HepG2 (cell line): ENCODE results near the gene AGT. TPM values are rescaled to one million over a fixed set of nuclear protein-coding genes. Genes with fewer than 3 reads are reported as not detected.

Experiments used
- CAMTA2 ChIP-seq: sonication (generic); formaldehyde crosslinking; IDR thresholded peaks from 2 replicates; pipeline ENCODE4 v1.4.0; 2020; ENCODE audit warnings: mild to moderate bottlenecking, missing genetic modification reagents, borderline replicate concordance
- DZIP1 ChIP-seq: sonication (generic); formaldehyde crosslinking; IDR thresholded peaks from 2 replicates; pipeline ENCODE4 v1.5.0; 2020; ENCODE audit warnings: mild to moderate bottlenecking, missing genetic modification reagents
- ELK4 ChIP-seq: sonication (generic); formaldehyde crosslinking; IDR thresholded peaks from 2 replicates; pipeline ENCODE4 v1.9.0; 2021; ENCODE audit warnings: missing genetic modification reagents, borderline replicate concordance
- FOXO1 ChIP-seq: sonication (generic); formaldehyde crosslinking; IDR thresholded peaks from 2 replicates; pipeline ENCODE4 v1.4.0; 2020; ENCODE audit warnings: missing genetic modification reagents
- KDM1A ChIP-seq: IDR thresholded peaks from 2 replicates; pipeline ENCODE4 v1.6.1; 2016; ENCODE audit warnings: missing compliant biosample characterization
- MATR3 ChIP-seq: sonication (generic); formaldehyde crosslinking; IDR thresholded peaks from 2 replicates; pipeline ENCODE4 v1.4.0; 2020; ENCODE audit warnings: missing genetic modification reagents
- NR3C1 ChIP-seq: sonication (generic); formaldehyde crosslinking; IDR thresholded peaks from 2 replicates; pipeline ENCODE4 v1.4.0; 2020; ENCODE audit warnings: missing genetic modification reagents
- PRDM15 ChIP-seq: sonication (generic); formaldehyde crosslinking; IDR thresholded peaks from 2 replicates; pipeline ENCODE4 v1.4.0; 2020; ENCODE audit warnings: missing genetic modification reagents
- RERE ChIP-seq: IDR thresholded peaks from 2 replicates; pipeline ENCODE4 v1.6.1; 2016; ENCODE audit warnings: low read depth, missing genetic modification reagents, missing compliant biosample characterization
- SNAI1 ChIP-seq: sonication (generic); formaldehyde crosslinking; IDR thresholded peaks from 2 replicates; pipeline ENCODE4 v1.5.0; 2020; ENCODE audit warnings: mild to moderate bottlenecking, missing genetic modification reagents, borderline replicate concordance
- TGIF2 ChIP-seq: IDR thresholded peaks from 2 replicates; pipeline ENCODE4 v1.6.1; 2016; ENCODE audit warnings: control low read depth, missing compliant biosample characterization
- ZNF234 ChIP-seq: sonication (generic); formaldehyde crosslinking; conservative IDR thresholded peaks from 2 replicates; pipeline ENCODE4 v1.5.1; 2020; ENCODE audit warnings: mild to moderate bottlenecking, missing genetic modification reagents
- ZNF260 ChIP-seq: sonication (generic); formaldehyde crosslinking; IDR thresholded peaks from 2 replicates; pipeline ENCODE4 v1.4.0; 2020; ENCODE audit warnings: missing genetic modification reagents, low read depth, mild to moderate bottlenecking, borderline replicate concordance
- ZNF451 ChIP-seq: sonication (generic); formaldehyde crosslinking; IDR thresholded peaks from 2 replicates; pipeline ENCODE4 v1.5.0; 2020; ENCODE audit warnings: mild to moderate bottlenecking, missing genetic modification reagents
- ZNF883 ChIP-seq: sonication (generic); formaldehyde crosslinking; IDR thresholded peaks from 2 replicates; pipeline ENCODE4 v1.5.1; 2020; ENCODE audit warnings: mild to moderate bottlenecking, missing genetic modification reagents; ENCODE audit errors: not compliant biosample characterization
- polyA plus RNA-seq, 8 experiments: library from polyadenylated mRNA; depleted of rRNA in 3 of 8; stranded (reverse) in 7 of 8; unstranded in 1 of 8; fragments of >200 nt; fragmentation: Illumina TruSeq in 4 of 8; extraction: Trizol in 4 of 8; gene quantifications; 2 replicates each; pipeline versions ENCODE4 v1.2.1 to v1.2.3, GENCODE V29; 2011 to 2016; ENCODE audit warnings: low read depth in 4 of 8, missing spikeins in 1 of 8, mixed read lengths in 1 of 8; ENCODE audit not compliant: insufficient read depth in 1 of 8
- total RNA-seq, 5 experiments: library from RNA; depleted of rRNA; stranded (reverse); fragments of >200 nt; fragmentation: Illumina TruSeq; extraction: Trizol; gene quantifications; 2 replicates each; pipeline ENCODE4 v1.2.3, GENCODE V29; 2016; ENCODE audit warnings: low read depth in 1 of 5

AGT gene
- total and polyA plus RNA-seq, 2 of the 13 experiments (the other 11 are each of a cell fraction or from before 2014, with no cell fraction given) = 892 to 2,071 TPM

- TF ChIP-seq DZIP1 (0 out of 2 replicates have a peak, but pooled peaks have one; percentile 51), MATR3 (CRISPR knock-in tag) (no peak), KDM1A (peak; percentile 67), ZNF451 (CRISPR knock-in tag) (peak; percentile 70), ELK4 (CRISPR knock-in tag) (no peak), ZNF234 (CRISPR knock-in tag) (no peak), RERE (CRISPR knock-in tag) (peak; percentile 88), NR3C1 (CRISPR knock-in tag) (no peak), CAMTA2 (CRISPR knock-in tag) (peak; percentile 53; the same call in 1 of the 2 replicates), SNAI1 (CRISPR knock-in tag) (peak; percentile 97), ZNF883 (CRISPR knock-in tag) (no peak), FOXO1 (CRISPR knock-in tag) (peak; percentile 95), PRDM15 (CRISPR knock-in tag) (0 out of 2 replicates have a peak, but pooled peaks have one; percentile 12), ZNF260 (no peak), TGIF2 (CRISPR knock-in tag) (peak; percentile 63; the same call in 1 of the 2 replicates)
Observed at GRCh38 chr1:230713915-230714764, at the start of gene AGT (continued).
